Naive B cell (primary cell): ENCODE results near the gene CHIT1. TPM values are rescaled to one million over a fixed set of nuclear protein-coding genes. Genes with fewer than 3 reads are reported as not detected.

Experiments used
- ATAC-seq, 2 donors: fragments of 150-1000 bp; cut with Tn5 transposase; 2 replicates each; pipeline ENCODE4 v1.10.0; 2021; ENCODE audit warnings: low read depth in 2 of 2, mild to moderate bottlenecking in 2 of 2, moderate library complexity in 2 of 2
- DNase-seq: peaks from one replicate; pipeline ENCODE4 v3.0.0; 2022
- H3K27ac Mint-ChIP-seq, 6 donors: one replicate each; pipeline ENCODE4 v1.8.0; 2020 to 2022; ENCODE audit warnings: mild to moderate bottlenecking in 6 of 6, mixed read lengths in 6 of 6, moderate library complexity in 5 of 6, inconsistent platforms in 2 of 6
- H3K27me3 Mint-ChIP-seq, 3 donors: one replicate each; pipeline ENCODE4 v1.8.0; 2021 to 2022; ENCODE audit warnings: mixed read lengths in 3 of 3, mild to moderate bottlenecking in 1 of 3
- H3K36me3 Mint-ChIP-seq, 2 donors: one replicate each; pipeline ENCODE4 v1.8.0; 2020 to 2022; ENCODE audit warnings: mixed read lengths in 2 of 2, inconsistent platforms in 1 of 2, mild to moderate bottlenecking in 1 of 2
- H3K4me1 Mint-ChIP-seq, 3 donors: one replicate each; pipeline ENCODE4 v1.8.0; 2020 to 2022; ENCODE audit warnings: mixed read lengths in 3 of 3, inconsistent platforms in 1 of 3, mild to moderate bottlenecking in 1 of 3, moderate library complexity in 1 of 3
- H3K4me3 Mint-ChIP-seq, 8 donors: one replicate each; pipeline ENCODE4 v1.8.0; 2020 to 2022; ENCODE audit warnings: mild to moderate bottlenecking in 8 of 8, mixed read lengths in 8 of 8, moderate library complexity in 8 of 8, inconsistent platforms in 2 of 8
- H3K9me3 Mint-ChIP-seq, 7 donors: one replicate each; pipeline ENCODE4 v1.8.0; 2020 to 2022; ENCODE audit warnings: mixed read lengths in 7 of 7, mild to moderate bottlenecking in 5 of 7, inconsistent platforms in 2 of 7, moderate library complexity in 1 of 7
- polyA plus RNA-seq, 6 donors: library from polyadenylated mRNA; unstranded; fragments of 300-500 nt; fragmentation: Illumina TruSeq; gene quantifications; one replicate each; pipeline ENCODE4 v1.2.3, GENCODE V29; 2021; ENCODE audit warnings: low read depth in 6 of 6

The CHIT1 gene
- 1 to 10 TPM in 1 of 6 donors, under 1 TPM in 3, not detected in 2; 0.43 to 1.1 (median 0.59) TPM for polyA plus RNA-seq

DNA sequence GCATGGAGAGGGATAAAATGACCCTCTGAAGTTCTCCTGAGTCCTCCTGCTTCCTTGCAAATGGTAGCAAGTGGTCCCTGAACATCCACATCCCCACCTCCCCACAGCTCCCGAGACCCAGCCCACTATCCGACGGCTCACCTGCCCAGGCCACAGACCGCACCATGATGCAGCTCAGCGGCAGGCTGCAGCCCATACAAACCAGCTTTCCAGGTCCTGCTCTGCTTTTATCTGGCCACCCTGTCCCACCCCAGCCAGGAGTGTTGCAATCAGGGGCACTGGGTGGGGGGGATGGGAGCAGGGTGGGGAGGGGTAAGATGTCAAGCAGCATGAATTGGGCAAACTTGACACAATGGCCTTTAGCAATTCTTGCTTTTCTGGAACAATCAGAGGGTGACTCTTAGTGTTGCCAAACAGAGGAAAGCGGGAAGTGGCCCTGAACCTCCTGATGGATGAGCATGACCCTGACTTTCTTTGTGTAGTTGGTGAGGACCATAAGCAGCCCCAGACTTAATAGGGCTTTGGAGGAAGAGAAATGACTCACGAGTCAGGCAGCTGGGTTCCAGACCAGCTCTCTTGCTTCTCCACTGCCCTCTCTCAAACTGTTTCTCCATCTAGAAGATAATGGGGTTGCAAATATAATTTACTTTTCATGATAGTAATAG lies at the start of gene CHIT1:
CHIT1 (minus strand) TSS at position 203 of the 665 bp plus-strand sequence; CDS start at position 166, 37 bp downstream.
- H3K4me1 Mint-ChIP-seq = peaks cover 0 to 1% (median 0%) of the 10 kb centered on the region in 3 donors
- H3K9me3 Mint-ChIP-seq = peaks cover 4 to 23% (median 20%) of the 10 kb centered on the region in 7 donors
- no peak for ATAC-seq
- no peak within 1 kb of the TSS for H3K4me3 Mint-ChIP-seq
- H3K27ac Mint-ChIP-seq = no peak within 1 kb of the TSS
- peaks cover 16 to 60% (median 52%) of the 10 kb centered on the region in 3 donors for H3K27me3 Mint-ChIP-seq
- DNase-seq = no peak
- peaks cover 11 to 13% of the 10 kb centered on the region in 2 donors for H3K36me3 Mint-ChIP-seq

DNA sequence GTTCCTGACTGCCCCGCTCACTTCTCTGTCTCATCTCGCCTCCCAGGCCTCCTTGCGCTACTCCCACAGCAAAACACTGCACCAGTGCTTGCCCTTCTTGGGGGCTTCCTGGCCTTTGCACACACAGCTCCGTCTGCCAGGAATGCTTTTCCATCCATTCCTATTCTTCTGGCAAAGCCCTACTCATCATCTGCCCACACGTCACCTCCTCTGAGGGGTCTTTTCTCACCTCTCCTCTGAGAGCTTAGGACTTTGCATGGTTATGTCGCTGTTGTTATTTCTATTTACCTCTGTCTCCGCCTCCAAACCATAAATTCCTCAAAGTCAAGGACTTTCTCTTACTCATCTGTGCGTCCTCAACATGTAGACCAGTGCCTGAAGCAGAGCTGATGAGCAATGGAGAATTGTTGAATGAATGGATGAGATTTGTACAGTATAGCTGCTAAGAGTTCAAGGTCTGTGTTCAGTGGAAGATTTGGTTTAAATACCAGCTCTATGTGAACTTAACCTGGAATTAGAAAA lies 49.5 kb upstream of the CHIT1 start:
- Mint-ChIP-seq H3K9me3 (no peaks in the 10 kb centered on the region), H3K4me1 (peaks cover 67 to 86% (median 69%) of the 10 kb centered on the region in 3 donors)
- no peak for ATAC-seq

GRCh38 chr1:203278082-203278884 lies 48.8 kb upstream of the CHIT1 start:
- Mint-ChIP-seq H3K4me3 (peak overlapping the region; percentile 44 to 89 (median 74)), H3K4me1 (peaks cover 66 to 86% (median 71%) of the 10 kb centered on the region in 3 donors), H3K27ac (peak overlapping the region; percentile 75 to 98 (median 88)), H3K27me3 (no peaks in the 10 kb centered on the region), H3K9me3 (no peaks in the 10 kb centered on the region), H3K36me3 (no peaks in the 10 kb centered on the region)
- ATAC-seq (peak; percentile 15), DNase-seq (peak; percentile 47)

More for the DNA sequence above, 49.5 kb upstream of the CHIT1 start:
- Mint-ChIP-seq H3K36me3 (no peaks in the 10 kb centered on the region), H3K27me3 (no peaks in the 10 kb centered on the region), H3K4me3 (peak overlapping the region in 5 of 8 donors; percentile 5 to 89 (median 63)), H3K27ac (peak overlapping the region; percentile 69 to 98 (median 88))
- no peak for DNase-seq

- H3K4me1 Mint-ChIP-seq = peaks cover 56 to 85% (median 66%) of the 10 kb centered on the region in 3 donors
- DNase-seq (no peak), ATAC-seq (no peak)
- no peaks in the 10 kb centered on the region for H3K9me3 Mint-ChIP-seq
- H3K27ac Mint-ChIP-seq = peak overlapping the region; percentile 64 to 96 (median 88)
- H3K27me3 Mint-ChIP-seq = no peaks in the 10 kb centered on the region
- H3K36me3 Mint-ChIP-seq = no peaks in the 10 kb centered on the region
- H3K4me3 Mint-ChIP-seq = peak overlapping the region in 6 of 8 donors; percentile 30 to 79 (median 55)
Observed at GRCh38 chr1:203276916-203277545, 47.6 kb upstream of the CHIT1 start.

DNA sequence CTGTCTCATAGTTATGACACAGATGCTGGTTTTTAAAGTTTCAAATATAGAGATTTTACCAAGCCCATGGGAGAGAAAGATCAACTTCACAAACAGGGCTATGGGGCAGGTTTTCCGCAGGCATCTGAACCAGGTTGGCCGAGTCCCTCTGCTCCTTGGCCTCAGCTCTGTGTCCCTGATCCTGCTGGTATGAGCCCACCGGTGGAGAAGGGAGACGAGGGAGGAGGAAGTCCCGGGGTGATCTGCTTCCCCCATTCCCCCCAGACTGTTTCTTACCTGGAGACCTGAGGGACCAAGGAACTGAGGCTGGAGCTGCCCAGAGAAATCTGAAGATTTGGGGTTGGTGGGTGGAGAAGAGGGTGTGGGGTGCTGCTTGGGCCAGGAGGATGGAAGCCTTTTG lies 46.9 kb upstream of the CHIT1 start:
- peak overlapping the region in 2 of 8 donors; percentile 2 to 61 for H3K4me3 Mint-ChIP-seq
- DNase-seq = no peak
- no peaks in the 10 kb centered on the region for H3K9me3 Mint-ChIP-seq
- H3K36me3 Mint-ChIP-seq = no peaks in the 10 kb centered on the region
- peak overlapping the region in 4 of 6 donors; percentile 4 to 86 (median 58) for H3K27ac Mint-ChIP-seq
- H3K27me3 Mint-ChIP-seq = no peaks in the 10 kb centered on the region
- no peak for ATAC-seq
- peaks cover 59 to 88% (median 65%) of the 10 kb centered on the region in 3 donors for H3K4me1 Mint-ChIP-seq

- no peaks in the 10 kb centered on the region for H3K9me3 Mint-ChIP-seq
- DNase-seq (no peak), ATAC-seq (no peak)
- no peaks in the 10 kb centered on the region for H3K27me3 Mint-ChIP-seq
- H3K4me3 Mint-ChIP-seq = peak overlapping the region in 6 of 8 donors; percentile 25 to 90 (median 73)
- peaks cover 63 to 92% (median 71%) of the 10 kb centered on the region in 3 donors for H3K4me1 Mint-ChIP-seq
- peak overlapping the region in 5 of 6 donors; percentile 29 to 98 (median 85) for H3K27ac Mint-ChIP-seq
- no peaks in the 10 kb centered on the region for H3K36me3 Mint-ChIP-seq
Observed at GRCh38 chr1:203275656-203276272, 46.3 kb upstream of the CHIT1 start.

GRCh38 chr1:203274603-203275381 lies 45.3 kb upstream of the CHIT1 start:
- no peaks in the 10 kb centered on the region for H3K9me3 Mint-ChIP-seq
- peak overlapping the region; percentile 82 to 99 (median 96) for H3K27ac Mint-ChIP-seq
- H3K4me3 Mint-ChIP-seq = peak overlapping the region; percentile 87 to 94 (median 90)
- no peaks in the 10 kb centered on the region for H3K27me3 Mint-ChIP-seq
- ATAC-seq = no peak
- peaks cover 59 to 93% (median 76%) of the 10 kb centered on the region in 3 donors for H3K4me1 Mint-ChIP-seq
- peak; percentile 44 for DNase-seq
- no peaks in the 10 kb centered on the region for H3K36me3 Mint-ChIP-seq

DNA sequence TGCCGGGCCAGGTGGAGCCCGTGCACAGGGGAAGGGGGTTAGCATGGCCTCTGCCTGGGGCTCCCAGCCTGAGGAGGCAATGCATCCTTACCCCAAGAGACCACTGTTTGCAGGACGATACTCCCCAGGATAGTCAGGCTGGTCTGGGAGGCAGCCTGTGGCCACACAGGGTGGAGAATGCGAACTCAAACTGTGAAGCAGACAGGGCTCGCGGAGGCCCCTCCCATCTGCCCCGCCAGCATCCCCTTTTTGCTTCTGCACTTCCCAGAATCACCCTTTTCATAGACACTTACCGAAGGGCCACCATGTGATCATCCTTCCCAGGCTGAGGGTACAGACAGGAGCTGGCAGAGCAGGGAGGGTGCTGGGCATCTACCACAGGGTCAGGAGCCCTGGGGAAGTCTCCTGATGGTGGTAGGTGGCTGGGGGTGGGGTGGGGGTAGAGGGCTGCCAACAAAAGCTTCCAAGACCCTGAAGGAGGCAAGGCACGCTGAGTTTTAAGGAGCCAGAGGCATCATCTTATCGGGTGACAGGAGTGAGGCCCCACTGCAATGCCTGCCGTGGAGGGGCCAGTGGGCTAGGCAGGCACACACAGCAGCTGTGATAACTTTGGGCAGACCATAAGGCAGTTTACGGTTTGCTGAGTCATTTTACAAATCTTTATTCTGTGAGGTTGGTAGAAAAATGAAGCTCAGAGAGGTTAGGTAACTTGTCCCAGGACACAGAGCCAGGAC lies 44.6 kb upstream of the CHIT1 start:
- H3K4me3 Mint-ChIP-seq = peak overlapping the region; percentile 87 to 94 (median 90)
- H3K27ac Mint-ChIP-seq = peak overlapping the region; percentile 82 to 99 (median 96)
- DNase-seq (peak; percentile 61), ATAC-seq (peak; percentile 39 to 51)
- no peaks in the 10 kb centered on the region for H3K9me3 Mint-ChIP-seq
- peaks cover 55 to 92% (median 74%) of the 10 kb centered on the region in 3 donors for H3K4me1 Mint-ChIP-seq
- no peaks in the 10 kb centered on the region for H3K36me3 Mint-ChIP-seq
- no peaks in the 10 kb centered on the region for H3K27me3 Mint-ChIP-seq

GRCh38 chr1:203273206-203273868 lies 43.9 kb upstream of the CHIT1 start:
- H3K4me1 Mint-ChIP-seq = peaks cover 48 to 85% (median 67%) of the 10 kb centered on the region in 3 donors
- H3K9me3 Mint-ChIP-seq = no peaks in the 10 kb centered on the region
- H3K27me3 Mint-ChIP-seq = no peaks in the 10 kb centered on the region
- peak; percentile 75 to 78 for ATAC-seq
- no peaks in the 10 kb centered on the region for H3K36me3 Mint-ChIP-seq
- DNase-seq = peak; percentile 93
- peak overlapping the region; percentile 87 to 94 (median 90) for H3K4me3 Mint-ChIP-seq
- peak overlapping the region; percentile 82 to 99 (median 96) for H3K27ac Mint-ChIP-seq

GRCh38 chr1:203272633-203273205 lies 43.2 kb upstream of the CHIT1 start:
- Mint-ChIP-seq H3K9me3 (no peaks in the 10 kb centered on the region), H3K4me1 (peaks cover 45 to 83% (median 66%) of the 10 kb centered on the region in 3 donors), H3K36me3 (no peaks in the 10 kb centered on the region)

More at GRCh38 chr1:203272633-203273205, 43.2 kb upstream of the CHIT1 start:
- no peak for ATAC-seq
- no peaks in the 10 kb centered on the region for H3K27me3 Mint-ChIP-seq
- no peak for DNase-seq
- peak overlapping the region; percentile 87 to 94 (median 90) for H3K4me3 Mint-ChIP-seq
- peak overlapping the region; percentile 82 to 99 (median 96) for H3K27ac Mint-ChIP-seq
